Aorta (tissue), 5 donors: Measurements from ENCODE around the gene COX15. TPM values are rescaled to one million over a fixed set of nuclear protein-coding genes. Genes with fewer than 3 reads are reported as not detected.

Source experiments
- ATAC-seq: fragments of 200-7000 bp; cut with Tn5 transposase; one replicate; pipeline ENCODE4 v1.9.1; 2022; ENCODE audit warnings: moderate library complexity; ENCODE audit not compliant: low FRiP score
- DNase-seq, 2 donors: peaks; one replicate each; pipeline ENCODE4 v3.0.0-alpha.2; 2020
- H3K27ac ChIP-seq, 2 donors: one replicate each; pipeline ENCODE4 v1.5.1; 2013; ENCODE audit warnings: low read length in 2 of 2, mild to moderate bottlenecking in 2 of 2, moderate library complexity in 2 of 2, control low read depth in 1 of 2, inconsistent platforms in 1 of 2, low read depth in 1 of 2
- H3K27me3 ChIP-seq, 2 donors: one replicate each; pipeline ENCODE4 v1.6.1; 2013; ENCODE audit warnings: control low read depth in 1 of 2, low read length in 1 of 2, mild to moderate bottlenecking in 1 of 2, moderate library complexity in 1 of 2; ENCODE audit not compliant: insufficient read depth in 2 of 2, control insufficient read depth in 1 of 2
- H3K36me3 ChIP-seq, 2 donors: one replicate each; pipeline ENCODE4 v1.6.1; 2013; ENCODE audit warnings: control low read depth in 1 of 2, low read length in 1 of 2, mild to moderate bottlenecking in 1 of 2; ENCODE audit not compliant: insufficient read depth in 2 of 2, control insufficient read depth in 1 of 2
- H3K4me1 ChIP-seq, 2 donors: one replicate each; pipeline ENCODE4 v1.6.1; 2013; ENCODE audit warnings: low read length in 2 of 2, control low read depth in 1 of 2, mild to moderate bottlenecking in 1 of 2, moderate library complexity in 1 of 2; ENCODE audit not compliant: insufficient read depth in 2 of 2, control insufficient read depth in 1 of 2
- H3K4me3 ChIP-seq, 2 donors: one replicate each; pipeline ENCODE4 v1.5.1; 2013; ENCODE audit warnings: low read length in 2 of 2, control low read depth in 1 of 2, mild to moderate bottlenecking in 1 of 2
- H3K9me3 ChIP-seq: one replicate; pipeline ENCODE4 v1.6.1; 2013; ENCODE audit warnings: mild to moderate bottlenecking, low read length; ENCODE audit not compliant: control insufficient read depth
- WGBS, 2 donors: extraction: QIAGEN DNeasy Blood & Tissue Kit; methylation state at CpG; one replicate each; pipeline ENCODE4 v1.1.7; 2013; 5-methylcytosine and 5-hydroxymethylcytosine counted together
- intact Hi-C, 2 donors: fragments of 100-400 bp; cut with DNase I; formaldehyde crosslinking; loops; one replicate each; pipeline versions ENCODE4 v1.14.2 to v1.15.0; 2022
- long read RNA-seq, 2 donors: library from polyadenylated mRNA; unstranded; transcript quantifications; one replicate each; pipeline ENCODE4 v2.0.0, GENCODE V29; 2020 to 2021
- polyA plus RNA-seq, 2 donors: library from polyadenylated mRNA; stranded (reverse); fragments of 200-250 nt; gene quantifications; one replicate each; pipeline ENCODE4 v1.2.3, GENCODE V29; 2013
- total RNA-seq, 2 donors: library from RNA; stranded (reverse); fragmentation: NEBNext Ultra II Directional; extraction: Animal tissue kit (Norgen Biotek cat#: 25700); gene quantifications; one replicate each; pipeline ENCODE4 v1.2.1, GENCODE V29; 2021
- donor health status: healthy with polysubstance abuse.
- donor health status: Bipolar disorder and iron deficiency.
- donor health status: DM: no; HTN: no; CAD: no.
- donor health status: DM: no; HTN: no; CAD: no.
- donor health status: DM: yes; HTN: yes; CAD: no.

Gene COX15
- total RNA-seq (10 to 100 TPM; 16.3 to 27.2 TPM), polyA plus RNA-seq (10 to 100 TPM; 10.0 to 15.9 TPM)
- long read RNA-seq, donor 1, transcript COX15-201 (9 exons, 2,356 nt): major isoform, 30 of 42 reads
- long read RNA-seq, donor 1, partial matches to known transcripts: 4 of 42 reads
- long read RNA-seq, donor 1, other reads (novel, unspliced or antisense): 8 of 42 reads
- long read RNA-seq, donor 2, transcript COX15-201 (9 exons, 2,356 nt): major isoform, 6 of 15 reads
- long read RNA-seq, donor 2, partial matches to known transcripts: 2 of 15 reads
- long read RNA-seq, donor 2, other reads (novel, unspliced or antisense): 7 of 15 reads

- DNase-seq: peak; percentile 98 to 99
- WGBS, 2 donors: 0% methylated on average over 69 to 73 of the region's 73 CpGs
- no peaks in the 10 kb centered on the region for H3K27me3 ChIP-seq
Observed at GRCh38 chr10:99732033-99732842, at the start of gene COX15, which contains the start of gene CUTC. Gene COX15 (minus strand): TSS chr10:99732127. CDS start chr10:99732049, 78 bp downstream. Gene CUTC (plus strand): TSS chr10:99732234. CDS start chr10:99732349, 115 bp downstream.

GRCh38 chr10:99779335-99779734 is 47.4 kb upstream of the COX15 start:
- peak; percentile 54 for ATAC-seq
- Histone ChIP-seq H3K36me3 (no peaks in the 10 kb centered on the region), H3K27ac (no peak overlapping the region), H3K4me1 (no peaks in the 10 kb centered on the region), H3K27me3 (no peaks in the 10 kb centered on the region), H3K9me3 (no peaks in the 10 kb centered on the region), H3K4me3 (no peak overlapping the region)
- WGBS, 2 donors: 24 to 42% methylated on average over 4 of the region's 4 CpGs
- DNase-seq: no peak
- intact Hi-C loops: no loop called here

More at GRCh38 chr10:99732033-99732842, at the start of gene COX15, which contains the start of gene CUTC:
- peak within 1 kb of the TSS; percentile 7 to 78 for H3K27ac ChIP-seq
- ATAC-seq: peak; percentile 99
- H3K36me3 ChIP-seq: no peaks in the 10 kb centered on the region
- intact Hi-C loops: loop anchor here (5.0 to 10.0 kb wide), 2 partner anchors 55 to 107 kb away; partner anchors contain the start of gene SLC25A28 (in 2 of the 2)
- H3K4me1 ChIP-seq: no peaks in the 10 kb centered on the region
- no peaks in the 10 kb centered on the region for H3K9me3 ChIP-seq
- H3K4me3 ChIP-seq: peak within 1 kb of the TSS; percentile 50 to 97

- ATAC-seq (no peak), DNase-seq (no peak)
- WGBS, 2 donors: 72 to 81% methylated on average over 1 of the region's 1 CpG
- no peaks in the 10 kb centered on the region for H3K4me1 ChIP-seq
- H3K9me3 ChIP-seq: no peaks in the 10 kb centered on the region
- H3K36me3 ChIP-seq: no peaks in the 10 kb centered on the region
- intact Hi-C loops: no loop called here
- H3K4me3 ChIP-seq: no peak overlapping the region
- H3K27ac ChIP-seq: no peak overlapping the region
- H3K27me3 ChIP-seq: no peaks in the 10 kb centered on the region
Observed at GRCh38 chr10:99777918-99778714, 46.2 kb upstream of the COX15 start.

GRCh38 chr10:99775850-99776249 is 43.9 kb upstream of the COX15 start:
- intact Hi-C loops: no loop called here
- no peak for DNase-seq
- ATAC-seq: peak; percentile 79
- Histone ChIP-seq H3K27me3 (no peaks in the 10 kb centered on the region), H3K9me3 (no peaks in the 10 kb centered on the region), H3K4me1 (no peaks in the 10 kb centered on the region), H3K27ac (no peak overlapping the region), H3K4me3 (no peak overlapping the region), H3K36me3 (no peaks in the 10 kb centered on the region)

DNA sequence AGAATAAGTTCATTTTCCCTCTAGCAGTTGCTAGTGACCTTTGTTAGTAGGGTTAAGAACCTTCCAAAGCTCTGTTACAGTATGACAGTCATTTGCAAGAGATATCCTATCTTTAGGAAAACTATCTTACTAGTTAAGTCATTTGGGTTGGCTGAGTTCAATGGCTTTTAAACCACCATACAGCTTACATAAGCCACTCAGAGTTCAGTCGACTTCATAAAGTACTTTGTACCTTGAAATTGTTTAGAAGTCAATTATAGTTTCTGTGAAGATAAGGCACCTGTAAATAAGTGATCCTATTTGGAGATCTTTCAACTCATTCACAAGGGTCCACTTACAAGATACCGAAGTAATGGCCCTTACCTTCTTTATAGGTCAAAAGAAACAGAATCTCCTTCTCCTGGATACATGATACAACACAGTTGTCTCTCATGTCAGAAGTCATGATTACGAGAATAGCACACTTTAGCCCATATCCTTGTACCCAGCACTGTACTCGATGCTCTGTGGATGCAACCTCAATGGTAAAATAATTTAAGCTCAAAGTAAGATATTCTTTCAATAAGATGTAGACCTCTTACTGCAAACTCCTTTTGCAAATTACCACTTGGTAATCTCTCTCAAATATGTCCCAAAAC is 38.6 kb upstream of the COX15 start:
- no peak for DNase-seq
- H3K36me3 ChIP-seq: no peaks in the 10 kb centered on the region
- H3K27ac ChIP-seq: no peak overlapping the region
- no peak for ATAC-seq
- H3K9me3 ChIP-seq: no peaks in the 10 kb centered on the region
- 81 to 83% methylated on average over 4 of the region's 4 CpGs for WGBS, 2 donors
- H3K27me3 ChIP-seq: no peaks in the 10 kb centered on the region
- H3K4me1 ChIP-seq: no peaks in the 10 kb centered on the region
- no peak overlapping the region for H3K4me3 ChIP-seq
- intact Hi-C loops: no loop called here

DNA sequence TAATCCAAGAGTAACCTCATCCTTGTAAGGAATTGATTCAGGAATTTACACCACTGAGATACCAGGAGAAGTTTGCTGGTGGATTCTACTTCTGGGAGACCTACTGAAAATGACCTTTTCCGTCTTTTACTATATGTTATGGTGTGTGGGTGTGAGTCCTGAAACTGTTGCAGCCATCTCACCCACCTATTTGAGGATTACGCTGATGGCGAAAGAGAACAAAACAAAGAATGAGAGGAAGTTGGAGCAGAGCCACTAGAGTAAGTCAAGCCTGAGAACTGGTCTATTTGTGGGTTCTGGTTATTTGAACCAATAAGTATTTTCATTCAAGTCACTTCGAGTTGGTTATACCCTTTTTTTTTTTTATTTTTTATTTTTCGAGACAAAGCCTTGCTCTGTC is 37.8 kb upstream of the COX15 start:
- no peak overlapping the region for H3K4me3 ChIP-seq
- no peak overlapping the region for H3K27ac ChIP-seq
- 84 to 87% methylated on average over 5 of the region's 5 CpGs for WGBS, 2 donors
- no peaks in the 10 kb centered on the region for H3K36me3 ChIP-seq
- no peaks in the 10 kb centered on the region for H3K9me3 ChIP-seq
- intact Hi-C loops: no loop called here
- no peaks in the 10 kb centered on the region for H3K27me3 ChIP-seq
- no peaks in the 10 kb centered on the region for H3K4me1 ChIP-seq
- no peak for DNase-seq
- ATAC-seq: no peak

DNA sequence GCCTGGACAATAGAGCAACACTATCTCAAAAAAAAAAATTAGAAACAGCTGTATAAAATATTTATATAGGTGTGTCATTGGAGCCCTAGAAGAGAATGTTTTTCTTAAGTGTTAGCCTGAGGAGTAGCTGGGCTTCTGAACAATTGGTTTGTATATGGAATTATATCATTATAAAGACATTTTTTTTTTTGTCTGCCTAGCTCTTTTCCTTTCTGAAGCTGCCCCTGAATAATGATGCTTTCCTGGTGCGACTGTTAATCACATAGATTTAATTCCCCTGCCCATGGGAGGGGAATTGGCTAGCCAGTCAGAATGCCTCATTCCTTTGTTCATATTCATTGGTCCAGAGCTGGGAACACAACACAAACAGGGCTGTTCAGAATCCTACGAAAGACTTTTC is 36.6 kb upstream of the COX15 start:
- no peak for ATAC-seq
- intact Hi-C loops: no loop called here
- 66 to 70% methylated on average over 2 of the region's 2 CpGs for WGBS, 2 donors

GRCh38 chr10:99767901-99768300 is 36.0 kb upstream of the COX15 start:
- ATAC-seq: no peak
- Histone ChIP-seq H3K9me3 (no peaks in the 10 kb centered on the region), H3K4me1 (no peaks in the 10 kb centered on the region), H3K36me3 (no peaks in the 10 kb centered on the region), H3K27me3 (no peaks in the 10 kb centered on the region), H3K4me3 (no peak overlapping the region), H3K27ac (no peak overlapping the region)
- no peak for DNase-seq
- intact Hi-C loops: no loop called here
- 67 to 68% methylated on average over 5 of the region's 5 CpGs for WGBS, 2 donors

More for the DNA sequence above, 36.6 kb upstream of the COX15 start:
- no peak overlapping the region for H3K27ac ChIP-seq
- H3K9me3 ChIP-seq: no peaks in the 10 kb centered on the region
- no peaks in the 10 kb centered on the region for H3K4me1 ChIP-seq
- DNase-seq: no peak
- H3K4me3 ChIP-seq: no peak overlapping the region
- H3K27me3 ChIP-seq: no peaks in the 10 kb centered on the region
- no peaks in the 10 kb centered on the region for H3K36me3 ChIP-seq
